IMR-90 (cell line): ENCODE results near the gene HBEGF. TPM values are rescaled to one million over a fixed set of nuclear protein-coding genes. Genes with fewer than 3 reads are reported as not detected.
A peak's percentile ranks its signal among the peaks of the same experiment; 100 is the strongest.

Source experiments
- ATAC-seq: fragments of 200-7000 bp; cut with Tn5 transposase; 2 replicates; pipeline ENCODE4 v1.9.1; 2020; ENCODE audit warnings: low read depth, mild to moderate bottlenecking, moderate library complexity
- BruUV-seq: library from RNA; stranded (reverse); fragments of 400-500 nt; replicated peaks from 2 replicates; lab custom pipeline; 2021; lab: Mats Ljungman, UMichigan
- CTCF ChIA-PET: fragments of 300-600 bp; formaldehyde crosslinking; extraction: SDS; loops from one replicate; lab custom pipeline; 2021; ENCODE audit warnings: antibody characterized with exemption; lab: Yijun Ruan, JAX
- POLR2A ChIA-PET: fragments of 300-600 bp; sonication (Branson Sonifier 250); formaldehyde crosslinking; loops from one replicate; lab custom pipeline; 2022; ENCODE audit warnings: antibody characterized with exemption; ENCODE audit not compliant: unreplicated experiment; lab: Charles Lee
- DNase-seq: peaks from one replicate; pipeline ENCODE4 v3.0.0; 2013
- H2AFZ ChIP-seq: replicated peaks from 2 replicates; pipeline ENCODE3; 2013; ENCODE audit warnings: low read length, mild to moderate bottlenecking; ENCODE audit not compliant: poor library complexity
- H2AK5ac ChIP-seq: 2 replicates; pipeline ENCODE4 v1.6.1; 2013; ENCODE audit warnings: low read depth, low read length, inconsistent platforms
- H2AK9ac ChIP-seq: replicated peaks from 2 replicates; pipeline ENCODE3; 2013; ENCODE audit warnings: mild to moderate bottlenecking, low read depth, low read length, moderate library complexity; ENCODE audit not compliant: poor library complexity
- H2BK120ac ChIP-seq: 2 replicates; pipeline ENCODE4 v1.6.1; 2013; ENCODE audit warnings: low read depth, low read length, inconsistent platforms
- H2BK15ac ChIP-seq: 3 replicates; pipeline ENCODE4 v1.6.1; 2013; ENCODE audit warnings: low read depth, low read length, inconsistent platforms
- H2BK20ac ChIP-seq: 2 replicates; pipeline ENCODE4 v1.6.1; 2013; ENCODE audit warnings: low read depth, mild to moderate bottlenecking, inconsistent platforms, low read length, moderate library complexity
- H2BK5ac ChIP-seq: 2 replicates; pipeline ENCODE4 v1.6.1; 2013; ENCODE audit warnings: mild to moderate bottlenecking, low read depth, low read length, inconsistent platforms; ENCODE audit not compliant: poor library complexity, severe bottlenecking
- H3K14ac ChIP-seq: replicated peaks from 2 replicates; pipeline ENCODE4 v1.6.1; 2013; ENCODE audit warnings: low read depth, low read length, inconsistent platforms
- H3K18ac ChIP-seq: 2 replicates; pipeline ENCODE4 v1.6.1; 2013; ENCODE audit warnings: low read depth, low read length, control low read depth
- H3K23ac ChIP-seq: 2 replicates; pipeline ENCODE4 v1.6.1; 2013; ENCODE audit warnings: low read depth, low read length, inconsistent platforms
- H3K27ac ChIP-seq: 2 replicates; pipeline ENCODE4 v1.5.1; 2013; ENCODE audit warnings: mild to moderate bottlenecking, control low read depth, low read length; ENCODE audit not compliant: insufficient read depth
- H3K27me3 ChIP-seq: 2 replicates; pipeline ENCODE4 v1.6.1; 2013; ENCODE audit warnings: low read length; ENCODE audit not compliant: control insufficient read depth, insufficient read depth
- H3K36me3 ChIP-seq: 2 replicates; pipeline ENCODE4 v1.6.1; 2013; ENCODE audit warnings: low read length, mixed read lengths; ENCODE audit not compliant: control insufficient read depth, insufficient read depth
- H3K4ac ChIP-seq: 2 replicates; pipeline ENCODE4 v1.6.1; 2013; ENCODE audit warnings: low read depth, low read length, inconsistent platforms
- H3K4me1 ChIP-seq: 2 replicates; pipeline ENCODE4 v1.6.1; 2013; ENCODE audit warnings: low read length, mixed read lengths; ENCODE audit not compliant: control insufficient read depth, insufficient read depth
- H3K4me2 ChIP-seq: 2 replicates; pipeline ENCODE4 v1.6.1; 2013; ENCODE audit warnings: low read depth, mild to moderate bottlenecking, control low read depth, low read length, moderate library complexity
- H3K4me3 ChIP-seq: 2 replicates; pipeline ENCODE4 v1.5.1; 2013; ENCODE audit warnings: low read depth, mild to moderate bottlenecking, control low read depth, low read length, moderate library complexity; ENCODE audit not compliant: insufficient read depth
- H3K56ac ChIP-seq: 2 replicates; pipeline ENCODE4 v1.6.1; 2013; ENCODE audit warnings: low read length, inconsistent platforms; ENCODE audit not compliant: insufficient read depth; ENCODE audit errors: extremely low read depth
- H3K79me1 ChIP-seq, 2 experiments: 2 replicates each; pipeline ENCODE4 v1.6.1; 2013; ENCODE audit warnings: low read length in 2 of 2, inconsistent platforms in 1 of 2, low read depth in 1 of 2
- H3K9ac ChIP-seq: 2 replicates; pipeline ENCODE4 v1.6.1; 2013; ENCODE audit warnings: low read depth, low read length, control low read depth
- H3K9me1 ChIP-seq: 2 replicates; pipeline ENCODE4 v1.6.1; 2013; ENCODE audit warnings: low read length, inconsistent platforms; ENCODE audit not compliant: insufficient read depth
- H3K9me3 ChIP-seq: 2 replicates; pipeline ENCODE4 v1.6.1; 2013; ENCODE audit warnings: low read length; ENCODE audit not compliant: control insufficient read depth, insufficient read depth
- H4K20me1 ChIP-seq: 2 replicates; pipeline ENCODE4 v1.6.1; 2013; ENCODE audit warnings: low read length, inconsistent platforms; ENCODE audit not compliant: insufficient read depth
- H4K5ac ChIP-seq: 2 replicates; pipeline ENCODE4 v1.6.1; 2013; ENCODE audit warnings: mild to moderate bottlenecking, low read depth, low read length, control low read depth
- H4K8ac ChIP-seq, 2 experiments: 2 replicates each; pipeline ENCODE4 v1.6.1; 2013; ENCODE audit warnings: low read depth in 2 of 2, low read length in 2 of 2, control low read depth in 1 of 2, inconsistent platforms in 1 of 2
- H4K91ac ChIP-seq: 2 replicates; pipeline ENCODE4 v1.6.1; 2013; ENCODE audit warnings: low read depth, low read length, inconsistent platforms; ENCODE audit not compliant: insufficient read depth
- CEBPB ChIP-seq: IDR thresholded peaks from 2 replicates; pipeline ENCODE4 v1.6.1; 2012; ENCODE audit warnings: low read depth, low read length, improper control_type of control experiment
- CHD1 ChIP-seq: IDR thresholded peaks from 2 replicates; pipeline ENCODE4 v1.6.1; 2012; ENCODE audit warnings: low read depth, low read length, improper control_type of control experiment
- MXI1 ChIP-seq: IDR thresholded peaks from 2 replicates; pipeline ENCODE4 v1.6.1; 2012; ENCODE audit warnings: low read depth, mild to moderate bottlenecking, low read length, moderate library complexity, borderline replicate concordance
- NFE2L2 ChIP-seq: fragments of 150-350 bp; IDR thresholded peaks from 2 replicates; pipeline ENCODE4 v1.6.1; 2016; ENCODE audit warnings: low read depth, mild to moderate bottlenecking, low read length
- RAD21 ChIP-seq: IDR thresholded peaks from 2 replicates; pipeline ENCODE4 v1.6.1; 2012; ENCODE audit warnings: low read length, improper control_type of control experiment
- RFX5 ChIP-seq: IDR thresholded peaks from 2 replicates; pipeline ENCODE4 v1.8.0; 2012; ENCODE audit warnings: low read depth, mild to moderate bottlenecking, low read length, moderate library complexity
- SMC3 ChIP-seq: fragments of 150-350 bp; IDR thresholded peaks from 2 replicates; pipeline ENCODE4 v1.6.1; 2016; ENCODE audit warnings: low read depth, mild to moderate bottlenecking, antibody characterized with exemption, low read length, moderate library complexity
- WGBS, 2 experiments: methylation state at CpG; one replicate each; pipeline versions ENCODE4 v1.1.5 to v1.1.7; 2013; ENCODE audit warnings: missing lambda C conversion rate in 2 of 2; ENCODE audit not compliant: insufficient read length in 1 of 2; ENCODE audit errors: extremely low coverage in 2 of 2; 5-methylcytosine and 5-hydroxymethylcytosine counted together
- dilution Hi-C: fragments of 300-500 bp; cut with HindIII; formaldehyde crosslinking; loops from one replicate; pipeline ENCODE4 v1.14.3; 2018; ENCODE audit warnings: low sequenced_read_pairs; ENCODE audit not compliant: unreplicated experiment
- in situ Hi-C: fragments of 300-500 bp; cut with MboI; formaldehyde crosslinking; loops from 3 replicates; pipeline ENCODE4 v1.14.3; 2019; ENCODE audit warnings: low sequenced_read_pairs, inconsistent platforms, mixed read lengths
- intact Hi-C: fragments of 100-400 bp; cut with micrococcal nuclease; formaldehyde crosslinking; loops from 2 replicates; pipeline ENCODE4 v1.10.0; 2022
- polyA plus RNA-seq, 3 experiments: library from polyadenylated mRNA; depleted of rRNA; stranded (reverse); fragments of >200 nt; gene quantifications; 2 replicates each; pipeline ENCODE4 v1.2.3, GENCODE V29; 2012; ENCODE audit warnings: low replicate concordance in 1 of 3
- total RNA-seq: library from RNA; depleted of rRNA; stranded (reverse); fragments of >200 nt; gene quantifications from 2 replicates; pipeline ENCODE4 v1.2.3, GENCODE V29; 2012
- TF ChIP-seq, protein P1 (sequence below): conservative IDR thresholded peaks from 2 replicates; pipeline ENCODE4 v1.5.1; 2012; ENCODE audit warnings: mild to moderate bottlenecking, low read depth, low read length, improper control_type of control experiment
- TF ChIP-seq, protein P2 (sequence below): fragments of 150-350 bp; IDR thresholded peaks from 2 replicates; pipeline ENCODE4 v1.6.1; 2016; ENCODE audit warnings: low read depth, mild to moderate bottlenecking, low read length, moderate library complexity, borderline replicate concordance

Gene HBEGF
- total and polyA plus RNA-seq, 2 of the 4 experiments (the other 2 are of a cell fraction), result 18.8 to 36.1 TPM

GRCh38 chr5:140351609-140352334 lies 5.4 kb upstream of the HBEGF start:
- H3K23ac ChIP-seq, result no peak overlapping the region
- no peak overlapping the region for H2BK120ac ChIP-seq
- no peaks in the 10 kb centered on the region for H3K36me3 ChIP-seq
- H2BK15ac ChIP-seq, result no peak overlapping the region
- H3K4me2 ChIP-seq, result no peak overlapping the region
- no peak overlapping the region for H3K18ac ChIP-seq
- no peaks in the 10 kb centered on the region for H4K20me1 ChIP-seq
- no peak overlapping the region for H3K4ac ChIP-seq
- H2AK5ac ChIP-seq, result no peak overlapping the region
- no TSS peak for BruUV-seq
- H3K9me1 ChIP-seq, result no peaks in the 10 kb centered on the region
- no peak overlapping the region for H2BK5ac ChIP-seq
- ATAC-seq, result peak; percentile 83
- in situ Hi-C loops, result loop anchor here (5.0 to 25.0 kb wide), 2 partner anchors 109 to 564 kb away; partner anchors contain the start of gene PSD2
- peak; percentile 70 for DNase-seq
- dilution Hi-C loops, result no loop called here
- WGBS, 2 experiments, result 7% methylated on average over 2 of the region's 5 CpGs; no CpG with 5 or more reads in 1 of the 2 experiments
- no peak overlapping the region for H3K14ac ChIP-seq
- no peak overlapping the region for H3K27ac ChIP-seq
- no peaks in the 10 kb centered on the region for H3K4me1 ChIP-seq
- H4K91ac ChIP-seq, result no peak overlapping the region
- intact Hi-C loops, result loop anchor here (1.0 to 10.0 kb wide), 3 partner anchors 107 to 277 kb away; no protein-coding TSS in a partner anchor
- ChIA-PET CTCF (interaction anchor here (0.6 to 11.0 kb wide), 11 partner anchors 11 to 328 kb away, joined by 3 to 233 read pairs (median 5); no protein-coding TSS in a partner anchor), POLR2A (no interaction called here)
- no peaks in the 10 kb centered on the region for H3K27me3 ChIP-seq
- H2AFZ ChIP-seq, result no peak overlapping the region
- no peak overlapping the region for H4K8ac ChIP-seq
- H3K4me3 ChIP-seq, result no peak overlapping the region
- no peak overlapping the region for H4K5ac ChIP-seq
- H2AK9ac ChIP-seq, result no peak overlapping the region
- H3K79me1 ChIP-seq, result no peaks in the 10 kb centered on the region; a peak in 1 of 4 replicates
- TF ChIP-seq CEBPB (no peak), NFE2L2 (no peak), MXI1 (no peak), CHD1 (no peak), RFX5 (no peak), SMC3 (peak; percentile 85), RAD21 (peak; percentile 84)
- TF ChIP-seq, protein P1, sequence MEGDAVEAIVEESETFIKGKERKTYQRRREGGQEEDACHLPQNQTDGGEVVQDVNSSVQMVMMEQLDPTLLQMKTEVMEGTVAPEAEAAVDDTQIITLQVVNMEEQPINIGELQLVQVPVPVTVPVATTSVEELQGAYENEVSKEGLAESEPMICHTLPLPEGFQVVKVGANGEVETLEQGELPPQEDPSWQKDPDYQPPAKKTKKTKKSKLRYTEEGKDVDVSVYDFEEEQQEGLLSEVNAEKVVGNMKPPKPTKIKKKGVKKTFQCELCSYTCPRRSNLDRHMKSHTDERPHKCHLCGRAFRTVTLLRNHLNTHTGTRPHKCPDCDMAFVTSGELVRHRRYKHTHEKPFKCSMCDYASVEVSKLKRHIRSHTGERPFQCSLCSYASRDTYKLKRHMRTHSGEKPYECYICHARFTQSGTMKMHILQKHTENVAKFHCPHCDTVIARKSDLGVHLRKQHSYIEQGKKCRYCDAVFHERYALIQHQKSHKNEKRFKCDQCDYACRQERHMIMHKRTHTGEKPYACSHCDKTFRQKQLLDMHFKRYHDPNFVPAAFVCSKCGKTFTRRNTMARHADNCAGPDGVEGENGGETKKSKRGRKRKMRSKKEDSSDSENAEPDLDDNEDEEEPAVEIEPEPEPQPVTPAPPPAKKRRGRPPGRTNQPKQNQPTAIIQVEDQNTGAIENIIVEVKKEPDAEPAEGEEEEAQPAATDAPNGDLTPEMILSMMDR, result peak; percentile 85
- TF ChIP-seq, protein P2, sequence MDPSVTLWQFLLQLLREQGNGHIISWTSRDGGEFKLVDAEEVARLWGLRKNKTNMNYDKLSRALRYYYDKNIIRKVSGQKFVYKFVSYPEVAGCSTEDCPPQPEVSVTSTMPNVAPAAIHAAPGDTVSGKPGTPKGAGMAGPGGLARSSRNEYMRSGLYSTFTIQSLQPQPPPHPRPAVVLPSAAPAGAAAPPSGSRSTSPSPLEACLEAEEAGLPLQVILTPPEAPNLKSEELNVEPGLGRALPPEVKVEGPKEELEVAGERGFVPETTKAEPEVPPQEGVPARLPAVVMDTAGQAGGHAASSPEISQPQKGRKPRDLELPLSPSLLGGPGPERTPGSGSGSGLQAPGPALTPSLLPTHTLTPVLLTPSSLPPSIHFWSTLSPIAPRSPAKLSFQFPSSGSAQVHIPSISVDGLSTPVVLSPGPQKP, result no peak
- no peak overlapping the region for H3K56ac ChIP-seq
- no peak overlapping the region for H2BK20ac ChIP-seq
- H3K9me3 ChIP-seq, result no peaks in the 10 kb centered on the region
- H3K9ac ChIP-seq, result no peak overlapping the region
